HPDE6-E6E7 (cell line): ENCODE results near the gene STK10.

ENCODE experiments used
- DNase-seq: peaks from one replicate; pipeline ENCODE4 v3.0.0; 2011; ENCODE audit warnings: missing footprints; ENCODE audit errors: extremely low spot score

STK10 gene

GRCh38 chr5:172089298-172090117 is 98.5 kb downstream of the STK10 start:
- DNase-seq: no peak

- no peak for DNase-seq
Measured at GRCh38 chr5:172088801-172089200, 99.2 kb downstream of the STK10 start.

- DNase-seq: no peak
Measured at GRCh38 chr5:172086194-172086975, 101.6 kb downstream of the STK10 start.

- DNase-seq: no peak
Measured at GRCh38 chr5:172085738-172086137, 102.3 kb downstream of the STK10 start.

GRCh38 chr5:172082180-172082579 is 105.8 kb downstream of the STK10 start:
- DNase-seq: no peak

GRCh38 chr5:172079876-172080275 is 108.1 kb downstream of the STK10 start:
- DNase-seq: no peak

GRCh38 chr5:172078726-172079345 is 109.2 kb downstream of the STK10 start:
- DNase-seq: no peak

GRCh38 chr5:172077664-172078425 is 110.2 kb downstream of the STK10 start:
- DNase-seq: no peak

- DNase-seq: no peak
Measured at GRCh38 chr5:172076761-172077244, 111.2 kb downstream of the STK10 start.

- DNase-seq: no peak
Measured at GRCh38 chr5:172075656-172076055, 112.4 kb downstream of the STK10 start.

- DNase-seq: no peak
Measured at GRCh38 chr5:172074896-172075295, 113.1 kb downstream of the STK10 start.

GRCh38 chr5:172071309-172071875 is 116.6 kb downstream of the STK10 start:
- DNase-seq: no peak

GRCh38 chr5:172065431-172066065 is 122.5 kb downstream of the STK10 start:
- DNase-seq: no peak

- DNase-seq: no peak
Measured at GRCh38 chr5:172064766-172065165, 123.3 kb downstream of the STK10 start.

GRCh38 chr5:172064358-172064757 is 123.7 kb downstream of the STK10 start:
- no peak for DNase-seq

GRCh38 chr5:172063463-172064235 is 124.4 kb downstream of the STK10 start:
- DNase-seq: no peak

GRCh38 chr5:172059661-172060100 is 128.3 kb downstream of the STK10 start:
- DNase-seq: no peak

- DNase-seq: no peak
Measured at GRCh38 chr5:172058088-172058487, 129.9 kb downstream of the STK10 start.

GRCh38 chr5:172055996-172056395 is 132.0 kb downstream of the STK10 start:
- DNase-seq: no peak

GRCh38 chr5:172055421-172055820 is 132.6 kb downstream of the STK10 start:
- no peak for DNase-seq
